GM21360 (cell line): ENCODE measurements around the gene YPEL5.
A peak's percentile ranks its signal among the peaks of the same experiment; 100 is the strongest.

Experiments
- ATAC-seq: cut with Tn5 transposase; IDR thresholded peaks from one replicate; pipeline ENCODE4 v1.9.1; 2021; ENCODE audit warnings: mild to moderate bottlenecking, moderate library complexity; ENCODE audit not compliant: unreplicated experiment

The YPEL5 gene

GRCh38 chr2:30164131-30164925 is 17.5 kb downstream of the YPEL5 start:
- ATAC-seq, result no peak

DNA sequence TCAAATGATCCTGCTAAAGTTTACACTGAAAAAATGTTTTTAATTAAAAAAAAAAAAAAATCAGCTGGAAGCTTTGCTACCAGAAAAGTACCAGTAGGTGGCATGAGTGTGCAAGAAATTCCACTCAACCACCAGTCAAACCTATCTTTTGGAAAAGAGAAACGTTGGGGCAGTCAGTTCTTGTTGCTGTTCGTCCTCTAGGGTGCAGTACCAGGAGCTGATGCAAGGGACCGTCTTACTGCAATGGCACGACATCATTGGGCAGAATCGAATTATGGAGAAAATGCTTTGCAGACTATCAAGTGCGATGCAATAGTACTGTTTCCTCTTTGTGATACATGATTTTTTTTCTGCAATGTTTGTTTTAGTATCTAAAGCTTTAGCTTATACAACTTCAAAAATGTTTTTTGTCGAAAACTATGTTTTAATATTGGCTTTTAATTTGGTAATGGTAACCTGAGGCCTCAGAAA is 18.3 kb downstream of the YPEL5 start:
- peak; percentile 88 for ATAC-seq

DNA sequence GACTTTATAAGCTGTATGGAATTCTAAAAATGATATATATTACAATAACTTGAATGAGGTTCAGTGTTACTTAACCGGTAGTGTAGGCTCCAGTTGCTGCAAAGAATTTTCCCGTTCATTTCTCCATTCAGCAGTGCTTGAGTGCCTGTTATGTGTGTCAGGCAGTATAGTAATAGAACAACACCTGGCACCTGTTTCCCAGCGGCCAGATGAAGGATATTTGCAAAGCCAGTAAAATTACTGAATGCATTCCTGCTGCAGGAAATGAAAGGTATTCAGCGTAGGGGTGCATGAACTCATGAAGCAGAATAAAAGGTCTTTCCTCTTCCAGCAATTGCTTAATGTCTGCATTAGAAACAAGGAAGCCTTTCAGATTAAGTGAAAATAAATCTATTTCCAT is 18.8 kb downstream of the YPEL5 start:
- no peak for ATAC-seq

DNA sequence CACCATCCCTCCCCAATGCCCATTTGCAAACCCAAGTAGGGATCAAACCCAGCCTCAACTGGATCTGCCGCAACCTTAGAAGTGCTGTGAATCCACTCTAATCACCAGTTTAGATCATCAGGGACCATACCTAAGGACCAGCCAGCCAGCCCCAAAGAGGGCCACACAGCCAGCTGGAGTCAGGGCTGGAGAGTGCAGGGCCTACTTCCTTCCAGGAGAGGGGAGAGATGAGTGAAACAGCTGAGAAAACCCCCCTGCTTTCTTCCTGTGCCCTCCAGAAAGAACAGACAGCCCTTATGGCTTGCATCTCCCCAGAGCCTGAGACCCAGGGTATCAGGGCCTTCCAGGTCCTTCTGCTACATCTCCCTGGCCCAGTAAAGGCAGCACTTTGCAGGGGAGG is 25.8 kb downstream of the YPEL5 start:
- no peak for ATAC-seq

GRCh38 chr2:30177440-30177839 is 30.6 kb downstream of the YPEL5 start:
- ATAC-seq, result no peak

GRCh38 chr2:30177956-30178355 is 31.1 kb downstream of the YPEL5 start:
- no peak for ATAC-seq

DNA sequence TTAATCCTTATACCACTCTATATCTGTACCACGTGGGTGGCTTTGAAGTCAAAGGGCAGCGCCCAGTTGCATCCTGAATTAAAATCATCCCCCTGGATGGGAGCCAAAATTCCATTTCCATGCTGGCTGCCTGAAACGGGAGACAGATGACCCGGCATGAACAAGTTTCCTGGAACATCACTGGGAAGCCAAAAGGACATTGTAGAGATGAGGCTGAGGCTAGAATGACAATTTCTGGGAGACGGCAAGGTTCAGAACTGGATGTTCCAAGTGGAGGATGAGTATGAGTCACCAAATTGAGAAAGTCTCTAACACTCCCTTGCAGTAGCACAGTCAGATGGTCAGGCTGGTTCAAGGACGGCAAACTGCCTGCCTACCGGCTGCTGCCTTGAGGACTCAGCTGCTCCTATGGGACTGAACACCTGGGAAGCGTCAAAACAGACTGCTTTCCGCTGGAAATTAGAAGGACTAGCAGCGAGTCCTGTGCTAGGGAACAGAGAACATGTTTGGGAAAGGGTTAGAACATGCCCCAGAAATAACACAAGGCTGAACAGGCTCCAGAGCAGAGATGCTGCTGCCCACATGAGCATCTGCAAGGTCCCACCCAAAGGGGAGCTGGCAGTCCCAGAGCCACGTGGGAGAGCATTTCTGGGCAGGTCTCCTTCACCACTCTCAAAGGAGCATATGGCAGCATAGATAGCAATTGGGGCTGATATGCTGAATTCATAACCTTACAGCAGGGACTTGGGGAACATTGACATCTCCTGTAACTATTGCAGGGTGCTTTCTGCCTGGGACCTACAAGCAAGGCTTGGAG is 32.0 kb downstream of the YPEL5 start:
- no peak for ATAC-seq

GRCh38 chr2:30179536-30179935 is 32.7 kb downstream of the YPEL5 start:
- no peak for ATAC-seq

DNA sequence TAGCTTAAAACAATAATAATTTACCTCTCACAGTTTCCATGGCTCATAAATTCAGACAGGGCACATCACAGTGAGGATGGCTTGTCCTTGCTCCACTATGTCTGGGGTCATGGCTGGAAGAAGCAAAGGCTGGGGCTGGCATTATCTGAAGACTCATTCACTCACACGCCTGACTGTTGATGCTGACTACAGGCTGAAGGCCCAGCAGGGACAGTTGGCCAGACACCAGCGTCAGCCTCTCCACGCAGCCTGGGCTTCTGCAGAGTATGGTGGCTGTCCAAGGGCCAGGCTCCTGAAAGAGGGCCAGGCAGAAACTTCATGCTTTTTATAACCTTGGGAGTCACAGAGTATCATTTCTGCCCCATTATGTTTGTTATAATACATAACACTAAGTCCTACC is 33.4 kb downstream of the YPEL5 start:
- ATAC-seq, result no peak

- no peak for ATAC-seq
Measured at GRCh38 chr2:30181176-30181575, 34.4 kb downstream of the YPEL5 start.

- ATAC-seq, result no peak
Measured at GRCh38 chr2:30184035-30184434, 37.2 kb downstream of the YPEL5 start.

GRCh38 chr2:30185178-30185577 is 38.4 kb downstream of the YPEL5 start:
- no peak for ATAC-seq

- no peak for ATAC-seq
Measured at GRCh38 chr2:30188292-30188691, 41.5 kb downstream of the YPEL5 start.

GRCh38 chr2:30190637-30191036 is 43.8 kb downstream of the YPEL5 start:
- no peak for ATAC-seq

DNA sequence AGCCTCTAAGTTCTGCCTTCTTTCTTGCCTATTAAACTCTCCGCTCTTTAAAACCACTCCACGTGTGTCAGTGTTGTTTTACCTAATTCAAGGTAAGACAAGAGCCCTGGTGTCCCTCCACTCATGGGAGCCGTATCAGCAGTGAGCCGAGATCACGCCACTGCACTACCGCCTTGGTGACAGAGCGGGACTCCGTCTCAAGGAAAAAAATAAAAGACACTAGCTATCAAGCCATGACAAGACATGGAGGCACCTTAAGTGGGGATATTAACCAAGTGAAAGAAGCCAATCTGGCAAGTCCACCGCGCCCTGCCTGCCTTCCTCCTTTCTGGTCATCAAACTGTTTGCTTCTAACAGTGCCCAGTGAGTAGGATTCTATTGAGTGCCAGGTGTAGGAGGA is 44.3 kb downstream of the YPEL5 start:
- ATAC-seq, result no peak

- no peak for ATAC-seq
Measured at GRCh38 chr2:30191819-30192271, 45.0 kb downstream of the YPEL5 start.

DNA sequence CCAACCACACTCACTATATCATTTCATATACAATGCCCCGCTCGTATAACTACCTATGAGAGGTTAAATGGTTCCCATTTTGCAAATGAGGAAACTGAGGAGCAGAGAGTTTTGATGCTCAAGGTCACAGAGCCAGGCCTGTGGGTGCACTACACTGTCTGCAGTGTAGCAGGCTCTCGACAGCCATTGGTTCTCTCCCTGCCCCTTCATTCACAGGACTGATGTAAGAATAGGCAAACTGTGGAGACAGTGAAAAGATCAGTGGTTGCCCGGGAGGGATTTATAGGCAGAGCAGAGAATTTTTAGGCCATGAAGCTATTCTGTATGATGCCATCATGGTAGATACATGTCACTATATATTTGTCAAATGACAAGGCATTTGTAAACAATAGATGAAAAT is 45.5 kb downstream of the YPEL5 start:
- ATAC-seq, result no peak

DNA sequence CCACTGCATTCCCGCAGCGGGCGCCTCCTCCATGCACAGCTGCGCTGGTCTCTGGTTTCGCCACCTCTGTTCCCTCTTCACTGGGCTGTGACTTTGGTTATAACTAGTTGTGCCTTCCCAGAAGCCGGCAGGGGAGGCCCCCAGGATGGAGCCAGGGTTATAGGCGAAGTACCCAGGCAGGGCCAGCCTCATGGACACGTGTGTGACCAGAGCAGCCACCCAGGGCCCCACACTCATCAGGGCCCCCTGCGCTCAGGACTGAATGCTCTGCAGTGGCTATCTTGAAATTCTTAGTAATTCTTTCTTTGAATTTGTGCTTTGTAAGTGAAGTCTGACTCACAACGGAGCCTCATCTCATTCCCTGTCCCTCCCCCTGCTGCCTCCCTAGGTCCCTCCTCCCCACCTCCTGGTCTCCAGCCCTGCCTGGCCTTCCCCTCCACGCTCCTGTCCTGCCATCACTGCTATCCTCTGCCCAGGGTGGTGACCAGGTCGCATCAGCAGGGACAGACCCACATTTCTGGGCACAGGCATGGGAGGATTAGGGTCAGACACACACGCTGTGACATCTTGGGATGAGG is 46.4 kb downstream of the YPEL5 start:
- ATAC-seq, result no peak

GRCh38 chr2:30194421-30194820 is 47.6 kb downstream of the YPEL5 start:
- ATAC-seq, result no peak

- no peak for ATAC-seq
Measured at GRCh38 chr2:30195016-30195415, 48.2 kb downstream of the YPEL5 start.

- no peak for ATAC-seq
Measured at GRCh38 chr2:30197570-30198192, 50.9 kb downstream of the YPEL5 start.
